H1 (cell line): ENCODE data around the gene AKR7A2. TPM values are rescaled to one million over a fixed set of nuclear protein-coding genes. Genes with fewer than 3 reads are reported as not detected.

Experiments used
- CTCF ChIA-PET: fragments of 300-600 bp; sonication (Branson Sonifier 250); formaldehyde crosslinking; loops from one replicate; lab custom pipeline; 2021; ENCODE audit not compliant: partially characterized antibody; lab: Charles Lee
- POLR2A ChIA-PET: fragments of 300-600 bp; sonication (Branson Sonifier 250); formaldehyde crosslinking; loops from one replicate; lab custom pipeline; 2021; ENCODE audit warnings: inconsistent platforms; ENCODE audit not compliant: partially characterized antibody; lab: Charles Lee
- DNase-seq, 2 experiments: peaks; one replicate each; pipeline versions ENCODE4 v3.0.0 to v3.0.0-alpha.2; 2010 to 2022; ENCODE audit warnings: low spot score in 2 of 2, low read depth in 1 of 2, mixed read lengths in 1 of 2
- FAIRE-seq: peaks from 2 replicates; lab custom pipeline; 2011; peaks lifted over from hg19 to GRCh38; lab: Jason Lieb, UNC
- H2AFZ ChIP-seq: 2 replicates; pipeline ENCODE4 v1.8.1; 2012; ENCODE audit warnings: low read length, inconsistent platforms
- H2AK5ac ChIP-seq: 2 replicates; pipeline ENCODE4 v1.6.1; 2013; ENCODE audit warnings: low read depth, low read length
- H2BK120ac ChIP-seq: replicated peaks from 2 replicates; pipeline ENCODE3; 2013; ENCODE audit warnings: low read depth, low read length, inconsistent platforms
- H2BK12ac ChIP-seq: 2 replicates; pipeline ENCODE4 v1.6.1; 2013; ENCODE audit warnings: low read depth, low read length
- H2BK15ac ChIP-seq: 2 replicates; pipeline ENCODE4 v1.6.1; 2013; ENCODE audit warnings: low read length
- H2BK20ac ChIP-seq: 2 replicates; pipeline ENCODE4 v1.6.1; 2013; ENCODE audit warnings: low read length
- H2BK5ac ChIP-seq: 2 replicates; pipeline ENCODE4 v1.6.1; 2013; ENCODE audit warnings: low read depth, low read length
- H3K14ac ChIP-seq: 2 replicates; pipeline ENCODE4 v1.6.1; 2013; ENCODE audit warnings: inconsistent platforms; ENCODE audit not compliant: insufficient read length
- H3K18ac ChIP-seq: 2 replicates; pipeline ENCODE4 v1.6.1; 2013; ENCODE audit warnings: low read length; ENCODE audit errors: extremely low read depth
- H3K23ac ChIP-seq: 2 replicates; pipeline ENCODE4 v1.6.1; 2013; ENCODE audit warnings: inconsistent platforms; ENCODE audit not compliant: insufficient read length
- H3K23me2 ChIP-seq: 2 replicates; pipeline ENCODE4 v1.6.1; 2013; ENCODE audit warnings: low read depth, low read length
- H3K27ac ChIP-seq: 2 replicates; pipeline ENCODE4 v1.6.1; 2011; ENCODE audit warnings: low read depth, low read length, inconsistent platforms
- H3K27me3 ChIP-seq, 4 experiments: replicated peaks in 1 of 4; 1 replicate in 1 of 4; 2 replicates in 3 of 4; pipeline versions ENCODE4 v1.6.1 to v1.8.1; 2011 to 2013; ENCODE audit warnings: low read length in 3 of 4, mild to moderate bottlenecking in 3 of 4, inconsistent platforms in 2 of 4, mixed read lengths in 2 of 4, moderate library complexity in 1 of 4; ENCODE audit not compliant: control insufficient read depth in 3 of 4, insufficient read depth in 3 of 4; ENCODE audit errors: extremely low read depth in 1 of 4
- H3K36me3 ChIP-seq, 4 experiments: 2 replicates each; pipeline versions ENCODE4 v1.6.1 to v1.8.1; 2011 to 2013; ENCODE audit warnings: mild to moderate bottlenecking in 4 of 4, low read length in 3 of 4, moderate library complexity in 2 of 4, control low read depth in 1 of 4, inconsistent platforms in 1 of 4; ENCODE audit not compliant: insufficient read depth in 4 of 4, control insufficient read depth in 2 of 4
- H3K4ac ChIP-seq: replicated peaks from 2 replicates; pipeline ENCODE3; 2013; ENCODE audit warnings: low read length, low read depth, mixed read lengths, inconsistent platforms; ENCODE audit not compliant: insufficient read length
- H3K4me1 ChIP-seq, 4 experiments: replicated peaks in 1 of 4; 1 replicate in 1 of 4; 2 replicates in 3 of 4; pipeline versions ENCODE4 v1.6.1 to v1.8.1; 2011 to 2013; ENCODE audit warnings: low read length in 3 of 4, inconsistent platforms in 2 of 4, mixed read lengths in 1 of 4; ENCODE audit not compliant: insufficient read depth in 4 of 4, control insufficient read depth in 3 of 4
- H3K4me2 ChIP-seq, 2 experiments: 2 replicates each; pipeline versions ENCODE4 v1.6.1 to v1.8.1; 2011 to 2013; ENCODE audit warnings: low read depth in 2 of 2, low read length in 2 of 2, control low read depth in 1 of 2, inconsistent platforms in 1 of 2, mild to moderate bottlenecking in 1 of 2; ENCODE audit not compliant: insufficient read depth in 1 of 2
- H3K4me3 ChIP-seq, 4 experiments: fragments of 200-600, 300-600 bp in 1 of 4; sonication (generic), shearing (Covaris generic), sonication (Bioruptor Twin) in 1 of 4; 2 replicates each; pipeline versions ENCODE4 v1.5.1 to v1.8.1; 2011 to 2016; ENCODE audit warnings: low read length in 4 of 4, low read depth in 3 of 4, control low read depth in 2 of 4, inconsistent platforms in 2 of 4, mild to moderate bottlenecking in 2 of 4, mixed read lengths in 1 of 4, moderate library complexity in 1 of 4; ENCODE audit not compliant: insufficient read depth in 2 of 4; ENCODE audit errors: extremely low read depth in 1 of 4
- H3K56ac ChIP-seq: replicated peaks from 2 replicates; pipeline ENCODE3; 2013; ENCODE audit warnings: low read depth, mild to moderate bottlenecking, mixed read lengths, low read length, inconsistent platforms; ENCODE audit not compliant: insufficient read length
- H3K79me1 ChIP-seq: 2 replicates; pipeline ENCODE4 v1.6.1; 2013; ENCODE audit warnings: low read depth, low read length, control low read depth
- H3K79me2 ChIP-seq, 2 experiments: 2 replicates each; pipeline versions ENCODE4 v1.6.1 to v1.8.1; 2012 to 2013; ENCODE audit warnings: low read length in 2 of 2, mild to moderate bottlenecking in 2 of 2, inconsistent platforms in 1 of 2; ENCODE audit not compliant: insufficient read depth in 2 of 2, control insufficient read depth in 1 of 2
- H3K9ac ChIP-seq, 4 experiments: replicated peaks in 1 of 4; 1 replicate in 1 of 4; 2 replicates in 3 of 4; pipeline versions ENCODE4 v1.6.1 to v1.8.1; 2011 to 2013; ENCODE audit warnings: low read depth in 3 of 4, low read length in 3 of 4, control low read depth in 2 of 4, mild to moderate bottlenecking in 2 of 4, moderate library complexity in 2 of 4, inconsistent platforms in 1 of 4; ENCODE audit errors: extremely low read depth in 1 of 4
- H3K9me3 ChIP-seq, 2 experiments: 2 replicates each; pipeline versions ENCODE4 v1.6.1 to v1.8.1; 2012 to 2013; ENCODE audit warnings: mild to moderate bottlenecking in 2 of 2, moderate library complexity in 2 of 2, control low read depth in 1 of 2, inconsistent platforms in 1 of 2, low read depth in 1 of 2, low read length in 1 of 2, mixed read lengths in 1 of 2; ENCODE audit not compliant: insufficient read depth in 2 of 2
- H4K20me1 ChIP-seq, 2 experiments: replicated peaks in 1 of 2; 2 replicates each; pipeline versions ENCODE3 to v1.8.1; 2011 to 2013; ENCODE audit warnings: inconsistent platforms in 2 of 2, low read length in 2 of 2, mild to moderate bottlenecking in 1 of 2; ENCODE audit not compliant: insufficient read depth in 2 of 2, control insufficient read depth in 1 of 2
- H4K5ac ChIP-seq: 2 replicates; pipeline ENCODE4 v1.6.1; 2013; ENCODE audit warnings: low read length, low read depth, mixed read lengths, inconsistent platforms; ENCODE audit not compliant: insufficient read length
- H4K8ac ChIP-seq: 2 replicates; pipeline ENCODE4 v1.8.0; 2013; ENCODE audit warnings: mild to moderate bottlenecking, moderate library complexity, low read length, inconsistent platforms; ENCODE audit not compliant: insufficient read depth; ENCODE audit errors: extremely low read depth
- H4K91ac ChIP-seq: replicated peaks from 2 replicates; pipeline ENCODE3; 2013; ENCODE audit warnings: low read length, mixed read lengths, inconsistent platforms; ENCODE audit not compliant: insufficient read length
- CBX8 ChIP-seq: fragments of 300-800, 300-1000 bp; sonication (generic); IDR thresholded peaks from 2 replicates; pipeline ENCODE4 v1.7.1; 2016; ENCODE audit warnings: low read depth, low read length, borderline replicate concordance
- CHD1 ChIP-seq: IDR thresholded peaks from 2 replicates; pipeline ENCODE4 v1.6.1; 2012; ENCODE audit warnings: low read depth, low read length, improper control_type of control experiment
- E2F6 ChIP-seq: IDR thresholded peaks from 2 replicates; pipeline ENCODE4 v1.6.1; 2012; ENCODE audit warnings: inconsistent platforms
- KDM1A ChIP-seq: fragments of 200-600, 300-600 bp; sonication (generic); IDR thresholded peaks from 2 replicates; pipeline ENCODE4 v1.7.1; 2016; ENCODE audit warnings: mild to moderate bottlenecking, low read length, borderline replicate concordance
- KDM4A ChIP-seq: IDR thresholded peaks from one replicate; pipeline ENCODE4 v1.7.1; 2012; ENCODE audit warnings: low read depth, mild to moderate bottlenecking, moderate library complexity, low read length, inconsistent platforms; ENCODE audit not compliant: severe bottlenecking
- MAFK ChIP-seq: IDR thresholded peaks from 2 replicates; pipeline ENCODE4 v1.6.1; 2012; ENCODE audit warnings: low read depth, mild to moderate bottlenecking, improper control_type of control experiment, low read length
- MAX ChIP-seq: IDR thresholded peaks from 2 replicates; pipeline ENCODE4 v1.6.1; 2012; ENCODE audit warnings: inconsistent platforms
- POLR2A ChIP-seq, 2 experiments: IDR thresholded peaks; 1 replicate in 1 of 2; 2 replicates in 1 of 2; pipeline ENCODE4 v1.6.1; 2011; ENCODE audit warnings: low read depth in 2 of 2, low read length in 2 of 2, mild to moderate bottlenecking in 2 of 2; ENCODE audit errors: control extremely low read depth in 1 of 2
- RBBP5 ChIP-seq: IDR thresholded peaks from 2 replicates; pipeline ENCODE4 v1.7.1; 2012; ENCODE audit warnings: low read depth, mild to moderate bottlenecking, inconsistent platforms, low read length, moderate library complexity, borderline replicate concordance
- RFX5 ChIP-seq: IDR thresholded peaks from 2 replicates; pipeline ENCODE4 v1.6.1; 2011; ENCODE audit warnings: low read depth, low read length, improper control_type of control experiment, borderline replicate concordance
- RXRA ChIP-seq: IDR thresholded peaks from 2 replicates; pipeline ENCODE4 v1.6.1; 2011; ENCODE audit warnings: low read depth, mild to moderate bottlenecking, low read length, moderate library complexity; ENCODE audit not compliant: insufficient read depth
- SIN3A ChIP-seq, 2 experiments: IDR thresholded peaks in 1 of 2; conservative IDR thresholded peaks in 1 of 2; 2 replicates each; pipeline ENCODE4 v1.6.1; 2011 to 2012; ENCODE audit warnings: low read length in 2 of 2, improper control_type of control experiment in 1 of 2, low read depth in 1 of 2, mild to moderate bottlenecking in 1 of 2
- SUZ12 ChIP-seq: fragments of 200-600 bp; sonication (generic); IDR thresholded peaks from 2 replicates; pipeline ENCODE4 v1.6.1; 2012; ENCODE audit warnings: mild to moderate bottlenecking, inconsistent platforms, low read length, moderate library complexity, mixed read lengths
- WGBS, 2 experiments: shearing (Covaris generic) in 1 of 2; methylation state at CpG; one replicate each; pipeline versions ENCODE4 v1.1.6 to v1.1.7; 2013 to 2015; ENCODE audit warnings: low lambda C conversion rate in 2 of 2, mixed read lengths in 2 of 2, inconsistent platforms in 1 of 2, low coverage in 1 of 2, missing lambda C conversion rate in 1 of 2; ENCODE audit not compliant: insufficient replicate concordance in 2 of 2, insufficient coverage in 1 of 2, insufficient read length in 1 of 2; ENCODE audit errors: extremely low coverage in 1 of 2, missing lambda C conversion rate in 1 of 2; 5-methylcytosine and 5-hydroxymethylcytosine counted together
- polyA plus RNA-seq, 7 experiments: library from polyadenylated mRNA; depleted of rRNA in 3 of 7; stranded (reverse) in 5 of 7; unstranded in 2 of 7; fragments of >200 nt in 5 of 7; fragments of 200-250 nt in 2 of 7; gene quantifications; 1 replicate in 5 of 7; 2 replicates in 1 of 7; 4 replicates in 1 of 7; pipeline versions ENCODE4 v1.2.1 to v1.2.3, GENCODE V29; 2011 to 2013; ENCODE audit warnings: missing spikeins in 2 of 7, mixed read lengths in 2 of 7
- total RNA-seq: library from RNA; stranded (reverse); fragmentation: NEBNext Ultra II Directional; extraction: Animal tissue kit (Norgen Biotek cat#: 25700); gene quantifications from 2 replicates; pipeline ENCODE4 v1.2.1, GENCODE V29; 2021

AKR7A2 gene
- total and polyA plus RNA-seq, 2 of the 8 experiments (the other 6 are each of a cell fraction or from before 2014, with no cell fraction given), result 32.0 to 48.3 TPM

- no peak overlapping the region for H3K4ac ChIP-seq
- no peaks in the 10 kb centered on the region; the same call in none of the 2 replicates for H3K79me1 ChIP-seq
- H3K56ac ChIP-seq, result no peak overlapping the region
- H2BK20ac ChIP-seq, result no peak overlapping the region
- no peaks in the 10 kb centered on the region for H3K23me2 ChIP-seq
- no peak overlapping the region for H2AK5ac ChIP-seq
- H3K14ac ChIP-seq, result no peak overlapping the region
- no peaks in the 10 kb centered on the region for H3K27me3 ChIP-seq
- no peak overlapping the region for H3K18ac ChIP-seq
- H3K23ac ChIP-seq, result no peak overlapping the region
- no peak for FAIRE-seq
- no peaks in the 10 kb centered on the region for H3K79me2 ChIP-seq
- no peak overlapping the region for H3K4me2 ChIP-seq
- no peak overlapping the region for H4K5ac ChIP-seq
- H3K4me1 ChIP-seq, result peaks cover 8 to 24% (median 17%) of the 10 kb centered on the region in 4 experiments
- POLR2A ChIA-PET, result no interaction called here
- 97% methylated on average over 5 of the region's 5 CpGs; no CpG with 5 or more reads in 1 of the 2 experiments for WGBS, 2 experiments
- no peak overlapping the region for H4K8ac ChIP-seq
- DNase-seq, result no peak
- H2AFZ ChIP-seq, result no peak overlapping the region
- H3K36me3 ChIP-seq, result peaks cover 0 to 20% (median 8%) of the 10 kb centered on the region in 4 experiments; a peak in 6 of 8 replicates
- no peaks in the 10 kb centered on the region for H3K9me3 ChIP-seq
- H3K4me3 ChIP-seq, result no peak overlapping the region
- H2BK12ac ChIP-seq, result no peak overlapping the region
- H3K9ac ChIP-seq, result no peak overlapping the region
- no peak overlapping the region for H2BK120ac ChIP-seq
- H4K20me1 ChIP-seq, result peaks cover 2 to 10% of the 10 kb centered on the region in 2 experiments
- CTCF ChIA-PET, result interaction anchor here (0.6 to 1.5 kb wide), 11 partner anchors 9 to 661 kb away, joined by 3 to 5 read pairs (median 4); no protein-coding TSS in a partner anchor
- no peak overlapping the region for H2BK5ac ChIP-seq
- no peak overlapping the region for H4K91ac ChIP-seq
- H2BK15ac ChIP-seq, result no peak overlapping the region
- no peak overlapping the region for H3K27ac ChIP-seq
- TF ChIP-seq SUZ12, result no peak
- TF ChIP-seq KDM4A, result no peak
- no peak for TF ChIP-seq MAFK
- TF ChIP-seq MAX, result no peak
- TF ChIP-seq RFX5, result no peak
- TF ChIP-seq POLR2A (IDR thresholded peaks at IDR 0.05; ENCODE audit: control extremely low read depth in 1 of 2, low read depth in 2 of 2, low read length in 2 of 2), result no peak
- no peak for TF ChIP-seq KDM1A
- no peak for TF ChIP-seq CBX8
- no peak for TF ChIP-seq CHD1
- TF ChIP-seq SIN3A (conservative IDR thresholded peaks at IDR 0.05 in 1 of 2, IDR thresholded peaks at IDR 0.05 in 1 of 2; ENCODE audit: low read depth in 1 of 2, low read length in 2 of 2), result no peak
- no peak for TF ChIP-seq RBBP5
- TF ChIP-seq RXRA, result no peak
- no peak for TF ChIP-seq E2F6
These were observed 38.6 kb upstream of the AKR7A2 start for GRCh38 chr1:19350566-19350965.
